Endothelial cell of umbilical vein (primary cell): ENCODE results near the gene SYNE1.

Source experiments
- JUN ChIP-seq: IDR thresholded peaks from 2 replicates; pipeline ENCODE4 v1.6.1; 2011; ENCODE audit warnings: borderline replicate concordance, low read depth; ENCODE audit not compliant: insufficient read length, insufficient read depth
- POLR2A ChIP-seq: IDR thresholded peaks from 2 replicates; pipeline ENCODE4 v1.6.1; 2012; ENCODE audit warnings: low read depth, mild to moderate bottlenecking, control low read depth, low read length
- POLR2AphosphoS5 ChIP-seq: IDR thresholded peaks from 2 replicates; pipeline ENCODE4 v1.6.1; 2012; ENCODE audit warnings: low read depth, mild to moderate bottlenecking, control low read depth, low read length, moderate library complexity; ENCODE audit not compliant: insufficient read depth
- TF ChIP-seq, protein P1 (sequence below), 2 donors: IDR thresholded peaks; 1 replicate in 1 of 2; 2 replicates in 1 of 2; pipeline ENCODE4 v1.5.1; 2011; ENCODE audit warnings: low read length in 2 of 2, mild to moderate bottlenecking in 2 of 2, moderate library complexity in 2 of 2, control low read depth in 1 of 2, inconsistent platforms in 1 of 2, low read depth in 1 of 2; ENCODE audit not compliant: insufficient read depth in 1 of 2; ENCODE audit errors: extremely low read depth in 1 of 2

DNA sequence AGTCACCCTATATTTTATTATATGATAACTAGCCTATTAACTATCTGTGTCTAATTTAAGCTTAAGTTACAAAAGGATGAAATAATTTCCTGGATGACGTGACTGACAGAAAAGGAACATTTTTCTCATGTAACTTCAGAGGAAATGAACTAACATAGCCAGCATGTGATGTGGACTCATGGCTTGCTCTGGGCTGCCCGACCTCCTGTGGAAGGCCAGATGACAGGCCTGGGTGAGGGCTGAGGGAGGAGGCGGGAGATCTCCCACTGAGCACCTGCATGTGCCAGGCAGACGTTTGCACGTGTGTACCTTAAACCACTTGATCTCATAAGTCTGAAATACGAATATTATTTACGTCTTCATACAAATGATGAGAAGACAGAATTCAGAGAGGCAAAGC, 321.1 kb downstream of the SYNE1 start:
- TF ChIP-seq POLR2AphosphoS5 (peak; percentile 79), POLR2A (peak; percentile 47), JUN (peak; percentile 98)
- TF ChIP-seq, protein P1, sequence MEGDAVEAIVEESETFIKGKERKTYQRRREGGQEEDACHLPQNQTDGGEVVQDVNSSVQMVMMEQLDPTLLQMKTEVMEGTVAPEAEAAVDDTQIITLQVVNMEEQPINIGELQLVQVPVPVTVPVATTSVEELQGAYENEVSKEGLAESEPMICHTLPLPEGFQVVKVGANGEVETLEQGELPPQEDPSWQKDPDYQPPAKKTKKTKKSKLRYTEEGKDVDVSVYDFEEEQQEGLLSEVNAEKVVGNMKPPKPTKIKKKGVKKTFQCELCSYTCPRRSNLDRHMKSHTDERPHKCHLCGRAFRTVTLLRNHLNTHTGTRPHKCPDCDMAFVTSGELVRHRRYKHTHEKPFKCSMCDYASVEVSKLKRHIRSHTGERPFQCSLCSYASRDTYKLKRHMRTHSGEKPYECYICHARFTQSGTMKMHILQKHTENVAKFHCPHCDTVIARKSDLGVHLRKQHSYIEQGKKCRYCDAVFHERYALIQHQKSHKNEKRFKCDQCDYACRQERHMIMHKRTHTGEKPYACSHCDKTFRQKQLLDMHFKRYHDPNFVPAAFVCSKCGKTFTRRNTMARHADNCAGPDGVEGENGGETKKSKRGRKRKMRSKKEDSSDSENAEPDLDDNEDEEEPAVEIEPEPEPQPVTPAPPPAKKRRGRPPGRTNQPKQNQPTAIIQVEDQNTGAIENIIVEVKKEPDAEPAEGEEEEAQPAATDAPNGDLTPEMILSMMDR (IDR thresholded peaks at IDR 0.05; ENCODE audit: extremely low read depth in 1 of 2, insufficient read depth in 1 of 2, low read depth in 1 of 2, low read length in 2 of 2) = no peak
